WI38 (cell line): ENCODE data around the gene RETREG1.

Experiments used
- H3K4me3 ChIP-seq: 2 replicates; pipeline ENCODE4 v1.5.1; 2011; ENCODE audit warnings: low read depth, mild to moderate bottlenecking, control low read depth, low read length
- TF ChIP-seq, protein P1 (sequence below): IDR thresholded peaks from 2 replicates; pipeline ENCODE4 v1.5.1; 2012; ENCODE audit warnings: low read depth, mild to moderate bottlenecking, control low read depth, low read length

RETREG1 gene

DNA sequence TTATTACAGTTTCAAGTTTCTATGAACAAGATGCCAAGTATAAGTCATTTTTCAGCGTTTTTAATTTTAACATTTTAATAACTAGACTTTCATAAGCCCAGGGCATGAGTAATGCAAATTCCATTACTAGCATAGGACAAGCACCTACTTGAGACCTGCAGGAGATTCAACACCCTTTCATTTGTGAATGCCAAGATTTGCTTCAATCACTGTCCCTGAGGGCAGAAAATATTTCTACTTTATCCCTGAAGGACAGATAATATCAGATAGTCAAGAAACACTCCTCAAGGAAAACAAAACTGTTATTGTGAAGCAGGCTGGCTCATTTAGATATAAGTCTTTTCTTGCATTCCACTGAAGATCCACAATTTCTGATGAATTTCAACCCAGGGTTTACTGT, 123.5 kb downstream of the RETREG1 start:
- TF ChIP-seq, protein P1, sequence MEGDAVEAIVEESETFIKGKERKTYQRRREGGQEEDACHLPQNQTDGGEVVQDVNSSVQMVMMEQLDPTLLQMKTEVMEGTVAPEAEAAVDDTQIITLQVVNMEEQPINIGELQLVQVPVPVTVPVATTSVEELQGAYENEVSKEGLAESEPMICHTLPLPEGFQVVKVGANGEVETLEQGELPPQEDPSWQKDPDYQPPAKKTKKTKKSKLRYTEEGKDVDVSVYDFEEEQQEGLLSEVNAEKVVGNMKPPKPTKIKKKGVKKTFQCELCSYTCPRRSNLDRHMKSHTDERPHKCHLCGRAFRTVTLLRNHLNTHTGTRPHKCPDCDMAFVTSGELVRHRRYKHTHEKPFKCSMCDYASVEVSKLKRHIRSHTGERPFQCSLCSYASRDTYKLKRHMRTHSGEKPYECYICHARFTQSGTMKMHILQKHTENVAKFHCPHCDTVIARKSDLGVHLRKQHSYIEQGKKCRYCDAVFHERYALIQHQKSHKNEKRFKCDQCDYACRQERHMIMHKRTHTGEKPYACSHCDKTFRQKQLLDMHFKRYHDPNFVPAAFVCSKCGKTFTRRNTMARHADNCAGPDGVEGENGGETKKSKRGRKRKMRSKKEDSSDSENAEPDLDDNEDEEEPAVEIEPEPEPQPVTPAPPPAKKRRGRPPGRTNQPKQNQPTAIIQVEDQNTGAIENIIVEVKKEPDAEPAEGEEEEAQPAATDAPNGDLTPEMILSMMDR = no peak
- no peak overlapping the region for H3K4me3 ChIP-seq

DNA sequence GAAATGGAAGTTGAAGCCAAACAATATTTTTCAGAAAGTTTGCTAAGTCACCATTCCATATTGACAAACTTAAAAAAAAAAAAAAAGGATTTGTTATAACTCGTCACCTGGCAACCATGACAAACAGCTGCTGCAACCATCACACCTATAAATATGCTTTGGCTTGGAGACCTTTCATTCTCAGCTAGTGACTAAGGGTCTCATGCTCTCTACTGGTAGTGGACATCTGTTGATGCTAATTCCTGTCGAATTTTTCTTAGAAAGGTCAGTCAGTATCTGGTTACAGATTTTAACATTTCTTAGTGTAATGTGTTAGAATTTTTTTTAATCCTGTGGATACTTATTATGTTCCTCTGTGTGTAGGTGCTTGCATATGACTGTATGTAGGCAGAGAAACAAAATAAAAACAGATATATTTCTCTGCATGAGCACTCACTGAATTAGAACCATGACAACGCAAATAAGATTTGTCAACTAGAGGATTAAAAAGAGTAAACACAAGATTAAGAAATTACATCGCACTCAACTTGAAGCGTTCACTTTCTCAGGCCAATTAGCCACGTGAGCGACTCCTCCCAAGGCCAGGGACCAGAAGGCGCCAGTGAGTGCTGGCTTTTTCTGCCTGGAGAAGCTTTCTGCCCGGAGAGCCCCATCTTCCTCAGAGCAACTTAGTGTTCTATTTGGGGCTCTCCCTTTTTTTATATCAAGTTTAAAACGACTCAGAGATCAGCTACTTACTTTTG, 124.2 kb downstream of the RETREG1 start:
- no peak overlapping the region for H3K4me3 ChIP-seq

DNA sequence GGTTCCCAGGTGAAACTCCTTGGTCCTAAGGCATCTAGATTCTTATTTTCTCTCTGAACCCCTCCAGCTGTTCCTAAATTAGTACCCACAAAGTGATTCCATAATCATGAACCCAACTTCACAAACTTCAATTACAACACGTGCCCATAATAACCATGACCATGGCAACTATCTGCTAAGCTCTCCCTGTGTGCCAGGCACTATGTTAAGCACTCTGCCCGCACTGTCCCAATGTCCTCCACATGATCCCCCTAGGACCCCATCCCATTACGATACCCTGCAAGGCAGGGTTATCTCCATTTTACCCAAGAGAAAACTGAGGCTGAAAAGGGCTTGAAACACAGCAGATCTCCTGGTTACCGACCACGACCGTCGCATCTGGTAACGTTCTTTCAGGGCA, 125.9 kb downstream of the RETREG1 start:
- H3K4me3 ChIP-seq = no peak overlapping the region
- TF ChIP-seq, protein P1 = no peak

More for the DNA sequence above, 124.2 kb downstream of the RETREG1 start:
- TF ChIP-seq, protein P1 = no peak

DNA sequence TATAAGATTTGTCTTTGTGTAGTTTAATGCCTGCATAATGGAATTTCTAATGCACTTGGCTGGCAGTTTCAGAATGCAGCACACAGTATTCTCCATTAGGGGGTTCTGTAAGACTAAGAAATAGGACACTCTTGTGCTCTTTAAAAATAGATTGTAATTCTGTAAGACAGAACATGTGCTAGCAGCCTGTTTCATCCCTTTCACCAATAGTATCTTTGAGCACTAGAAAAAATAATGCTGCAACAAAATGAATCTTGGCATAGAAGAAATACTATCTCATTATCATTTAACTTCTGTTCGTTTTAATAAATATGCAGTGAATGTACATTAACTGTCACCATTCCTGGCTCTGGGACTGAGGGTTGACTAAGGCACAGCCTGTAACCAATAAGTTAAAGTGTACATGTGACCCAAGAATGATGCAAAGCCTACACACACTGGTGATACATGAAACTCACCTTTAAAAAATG, 127.4 kb downstream of the RETREG1 start:
- H3K4me3 ChIP-seq = no peak overlapping the region
- TF ChIP-seq, protein P1 = peak; percentile 47; the same call in 1 of the 2 replicates

DNA sequence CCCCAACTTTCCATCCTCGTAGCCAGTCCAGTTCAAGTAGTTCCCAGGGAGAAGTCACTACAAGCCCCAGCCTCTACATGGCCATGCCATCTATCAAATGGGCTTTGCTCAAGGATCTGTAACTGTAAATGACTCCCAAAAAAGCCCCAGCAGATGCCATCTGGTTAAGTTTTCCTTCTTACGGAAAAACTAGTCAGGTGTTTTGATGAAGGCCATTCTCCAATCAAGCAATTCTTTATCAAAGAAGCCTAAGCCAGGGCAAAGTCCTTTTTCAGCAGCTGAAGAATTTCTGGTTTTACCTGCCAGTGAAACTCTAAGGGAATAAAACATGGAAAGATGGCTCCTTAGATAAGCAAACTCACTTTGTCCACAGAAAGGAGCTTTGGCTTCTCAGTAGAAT, 129.3 kb downstream of the RETREG1 start:
- H3K4me3 ChIP-seq = no peak overlapping the region
- TF ChIP-seq, protein P1 = no peak

DNA sequence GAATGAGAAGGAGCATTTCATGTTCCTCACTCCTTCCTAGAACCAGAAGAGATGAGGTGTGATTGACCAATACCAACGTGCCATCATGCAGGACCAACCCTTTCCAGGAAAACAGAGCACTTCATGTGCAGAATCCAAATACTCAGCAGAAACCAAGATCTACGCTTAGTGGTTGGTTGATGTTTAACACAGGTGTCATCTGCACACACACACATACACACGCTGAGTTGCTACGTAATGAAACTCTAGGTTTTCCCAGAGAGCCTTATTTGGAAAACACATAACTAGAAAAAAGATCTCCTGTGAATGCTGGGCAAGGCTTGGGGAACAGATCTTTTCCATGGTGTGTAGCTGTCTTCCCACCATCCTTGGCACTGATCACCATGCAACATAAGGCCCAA, 130.1 kb downstream of the RETREG1 start:
- TF ChIP-seq, protein P1 = no peak
- no peak overlapping the region for H3K4me3 ChIP-seq

DNA sequence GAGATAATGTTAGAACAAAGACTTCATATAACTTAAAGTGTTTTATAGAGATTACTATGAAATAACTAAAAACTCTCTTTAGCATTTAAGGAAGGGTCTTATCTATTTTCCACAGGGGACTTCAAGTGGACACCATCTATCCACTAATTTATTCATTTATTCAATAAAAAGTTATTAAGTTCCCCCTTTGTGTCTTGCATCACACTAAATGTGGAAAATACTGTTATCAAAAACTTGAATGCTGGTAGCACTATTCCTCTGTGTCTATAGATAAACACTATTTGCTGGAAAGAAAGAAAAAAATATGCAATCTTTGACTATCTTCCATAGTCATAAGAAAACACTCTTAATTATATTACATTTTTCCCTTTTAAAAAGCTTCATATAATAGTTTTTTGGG, 131.1 kb downstream of the RETREG1 start:
- no peak overlapping the region for H3K4me3 ChIP-seq
- TF ChIP-seq, protein P1 = no peak
